ENCODE measurements around the gene ANKIB1. TPM values are rescaled to one million over a fixed set of nuclear protein-coding genes. Genes with fewer than 3 reads are reported as not detected.

Gene ANKIB1
- total RNA-seq, 2 experiments from 2014 or later = 60.0 to 66.9 TPM

- intact Hi-C loops (cut with DNase I, micrococcal nuclease) = no loop called here
- DNase-seq = no peak
- peaks cover 5% of the 10 kb centered on the region for H3K36me3 ChIP-seq (ENCODE audit: insufficient read depth, low read length)
- TF ChIP-seq CTCF (IDR thresholded peaks at IDR 0.05) = no peak
- Mint-ChIP-seq H3K27me3 (no peaks in the 10 kb centered on the region), H3K9me3 (peaks cover 2% of the 10 kb centered on the region), H3K4me3 (no peak overlapping the region), H3K27ac (no peak overlapping the region), H3K4me1 (ENCODE audit: low read depth) (no peaks in the 10 kb centered on the region), H3K36me3 (ENCODE audit: low read depth) (peaks cover 54% of the 10 kb centered on the region)
- no peaks in the 10 kb centered on the region for H3K27me3 ChIP-seq (ENCODE audit: control insufficient read depth in 1 of 2, insufficient read depth in 2 of 2, low read length in 2 of 2)
- ATAC-seq (ENCODE audit: poor library complexity) = no peak
- H3K4me3 ChIP-seq (ENCODE audit: low read length) = no peak overlapping the region
- ChIA-PET POLR2A (interaction anchor here (1.0 kb wide), 1 partner anchor 11 kb away, joined by 3 read pairs; no protein-coding TSS in a partner anchor), CTCF (no interaction called here)
- no peaks in the 10 kb centered on the region for H3K9me3 ChIP-seq (ENCODE audit: control insufficient read depth in 1 of 2, insufficient read depth in 1 of 2, low read length in 2 of 2)
- H3K27ac ChIP-seq (ENCODE audit: low read depth in 1 of 2, low read length in 2 of 2) = no peak overlapping the region
- H3K4me1 ChIP-seq (ENCODE audit: insufficient read depth, low read length) = no peaks in the 10 kb centered on the region
Measured at GRCh38 chr7:92335574-92335973, 89.8 kb downstream of the ANKIB1 start.

DNA sequence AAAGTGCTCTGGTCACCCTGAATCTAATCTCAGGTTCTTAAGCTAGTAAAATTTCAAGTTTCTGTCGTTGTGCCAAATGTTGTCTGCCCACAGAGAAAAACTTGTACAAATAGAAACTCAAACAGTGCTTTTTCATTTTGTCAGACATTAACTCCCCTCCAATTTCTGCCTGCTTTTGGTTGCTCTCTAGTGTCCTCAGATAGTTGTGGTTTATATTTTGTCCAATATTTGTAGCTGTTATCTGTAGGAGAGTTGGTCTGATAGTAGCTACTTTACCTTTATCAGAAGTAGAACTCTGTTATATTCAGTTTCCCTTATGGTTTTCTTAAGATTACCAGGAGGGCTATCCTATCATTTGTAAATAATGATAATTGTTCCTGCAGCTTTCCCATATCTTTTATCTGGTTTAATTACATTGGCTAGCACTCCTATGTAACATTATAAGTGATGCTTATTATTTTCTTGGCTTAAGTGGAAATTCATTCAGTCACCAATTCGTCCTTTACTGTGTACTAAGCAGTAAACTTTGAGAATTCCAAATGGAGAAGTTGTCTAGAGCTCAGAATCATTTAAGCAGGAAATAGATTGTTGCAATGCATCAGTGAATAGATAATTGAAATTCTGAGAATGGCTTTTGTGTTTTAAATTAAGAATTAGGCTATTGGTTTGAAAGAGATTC, 91.0 kb downstream of the ANKIB1 start:
- H3K27me3 Mint-ChIP-seq = no peaks in the 10 kb centered on the region
- no peak for TF ChIP-seq CTCF (IDR thresholded peaks at IDR 0.05)
- no peak for DNase-seq
- Histone ChIP-seq H3K4me1 (ENCODE audit: insufficient read depth, low read length) (no peaks in the 10 kb centered on the region), H3K9me3 (ENCODE audit: control insufficient read depth in 1 of 2, insufficient read depth in 1 of 2, low read length in 2 of 2) (no peaks in the 10 kb centered on the region), H3K27me3 (ENCODE audit: control insufficient read depth in 1 of 2, insufficient read depth in 2 of 2, low read length in 2 of 2) (no peaks in the 10 kb centered on the region), H3K36me3 (ENCODE audit: insufficient read depth, low read length) (peaks cover 5% of the 10 kb centered on the region), H3K4me3 (ENCODE audit: low read length) (no peak overlapping the region), H3K27ac (ENCODE audit: low read depth in 1 of 2, low read length in 2 of 2) (no peak overlapping the region)
- H3K9me3 Mint-ChIP-seq = peaks cover 2% of the 10 kb centered on the region
- no peaks in the 10 kb centered on the region for H3K4me1 Mint-ChIP-seq (ENCODE audit: low read depth)
- POLR2A ChIA-PET = interaction anchor here (0.6 kb wide), 1 partner anchor 396 kb away, joined by 3 read pairs; the partner anchor contains the start of gene AKAP9
- H3K36me3 Mint-ChIP-seq (ENCODE audit: low read depth) = peaks cover 54% of the 10 kb centered on the region
- intact Hi-C loops (cut with DNase I, micrococcal nuclease) = no loop called here
- ATAC-seq (ENCODE audit: poor library complexity) = no peak
- no peak overlapping the region for H3K4me3 Mint-ChIP-seq
- CTCF ChIA-PET = interaction anchor here (1.0 to 1.1 kb wide), 2 partner anchors 11 to 15 kb away, joined by 3 read pairs; no protein-coding TSS in a partner anchor
- H3K27ac Mint-ChIP-seq = no peak overlapping the region

DNA sequence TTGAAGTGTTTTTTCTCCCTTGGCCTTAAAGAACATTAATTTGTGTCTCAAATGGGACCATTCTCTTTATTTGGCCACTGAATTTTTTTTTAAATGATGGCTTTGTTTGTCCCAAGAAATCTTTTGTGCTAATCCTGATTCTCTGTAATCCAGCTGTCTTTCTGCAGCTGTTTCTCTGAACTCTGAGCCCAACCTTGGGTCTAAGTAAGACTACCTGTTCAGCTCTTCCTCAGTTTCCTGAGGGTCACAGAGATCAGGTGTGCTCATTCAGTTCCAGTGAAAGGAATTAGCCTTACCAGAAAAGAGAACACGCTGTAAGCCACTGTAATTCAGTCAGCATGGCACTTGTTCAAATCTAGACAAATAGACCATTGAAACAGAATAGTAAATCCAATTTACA, 94.2 kb downstream of the ANKIB1 start:
- no peak overlapping the region for H3K27ac ChIP-seq (ENCODE audit: low read depth in 1 of 2, low read length in 2 of 2)
- ChIA-PET CTCF (interaction anchor here (1.2 kb wide), 1 partner anchor 53 kb away, joined by 4 read pairs; no protein-coding TSS in a partner anchor), POLR2A (no interaction called here)
- Mint-ChIP-seq H3K9me3 (peaks cover 2% of the 10 kb centered on the region), H3K27ac (no peak overlapping the region), H3K4me3 (no peak overlapping the region), H3K36me3 (ENCODE audit: low read depth) (peaks cover 60% of the 10 kb centered on the region), H3K4me1 (ENCODE audit: low read depth) (no peaks in the 10 kb centered on the region), H3K27me3 (no peaks in the 10 kb centered on the region)
- no peak overlapping the region for H3K4me3 ChIP-seq (ENCODE audit: low read length)
- H3K4me1 ChIP-seq (ENCODE audit: insufficient read depth, low read length) = no peaks in the 10 kb centered on the region
- peaks cover 11% of the 10 kb centered on the region for H3K36me3 ChIP-seq (ENCODE audit: insufficient read depth, low read length)
- TF ChIP-seq CTCF (IDR thresholded peaks at IDR 0.05) = no peak
- DNase-seq = no peak
- intact Hi-C loops (cut with DNase I, micrococcal nuclease) = no loop called here
- H3K9me3 ChIP-seq (ENCODE audit: control insufficient read depth in 1 of 2, insufficient read depth in 1 of 2, low read length in 2 of 2) = no peaks in the 10 kb centered on the region
- no peak for ATAC-seq (ENCODE audit: poor library complexity)
- no peaks in the 10 kb centered on the region for H3K27me3 ChIP-seq (ENCODE audit: control insufficient read depth in 1 of 2, insufficient read depth in 2 of 2, low read length in 2 of 2)

All from CD4-positive, alpha-beta T cell (primary cell).